ENCODE results near the gene NFE2L1.
A peak's percentile ranks its signal among the peaks of the same experiment; 100 is the strongest.
"Not testable (repeated sequence)": the region's sequence is repeated elsewhere in the genome, so short reads cannot be mapped to it uniquely, and the experiment has no call there.

Gene NFE2L1

GRCh38 chr17:48067808-48068207, 19.6 kb downstream of the NFE2L1 start:
- not testable (repeated sequence) for DNase-seq (ENCODE audit: low read depth in 2 of 2)

DNA sequence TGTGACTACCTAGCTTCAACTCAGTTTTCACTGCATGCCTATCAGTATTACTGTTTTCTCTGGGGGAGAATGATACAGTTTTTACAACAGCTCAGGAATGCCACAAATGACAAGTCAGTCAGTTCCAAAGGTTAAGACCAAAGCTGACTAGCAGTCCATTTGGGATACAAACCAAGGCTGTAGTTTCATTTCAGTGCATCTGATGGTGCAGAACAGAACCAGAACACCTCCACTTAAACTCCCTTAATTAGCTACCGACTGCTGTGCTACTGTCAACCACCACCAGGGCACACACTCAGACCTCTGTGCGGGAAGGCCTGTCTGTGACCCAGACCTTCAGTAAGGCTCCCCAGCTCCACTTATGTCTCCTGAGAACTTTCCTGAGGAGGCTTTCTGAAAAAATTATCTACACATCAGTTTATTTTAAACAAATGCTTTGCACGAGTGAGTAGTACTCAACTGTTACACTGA, 20.4 kb downstream of the NFE2L1 start:
- no peak for DNase-seq (ENCODE audit: low read depth in 2 of 2)

- no peak for DNase-seq (ENCODE audit: low read depth in 2 of 2)
Measured at GRCh38 chr17:48070195-48070594, 22.0 kb downstream of the NFE2L1 start.

GRCh38 chr17:48071654-48072053, 23.5 kb downstream of the NFE2L1 start:
- DNase-seq (ENCODE audit: low read depth in 2 of 2): no peak

DNA sequence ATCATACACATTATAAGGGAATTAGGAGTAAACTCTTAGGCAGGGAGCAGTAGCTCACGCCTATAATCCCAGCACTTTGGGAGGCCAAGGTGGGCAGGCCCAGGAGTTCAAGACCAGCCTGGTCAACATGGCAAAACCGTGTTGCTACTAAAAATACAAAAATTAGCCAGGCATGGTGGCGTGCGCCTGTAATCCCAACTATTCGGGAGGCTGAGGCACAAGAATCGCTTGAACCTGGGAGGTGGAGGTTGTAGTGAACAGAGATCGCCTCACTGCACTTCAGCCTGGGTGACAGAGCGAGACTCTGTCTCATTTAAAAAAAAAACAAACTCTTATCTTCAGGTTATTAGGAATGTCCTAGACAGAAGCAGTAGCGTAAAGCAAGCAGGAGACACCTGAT, 24.7 kb downstream of the NFE2L1 start:
- not testable (repeated sequence) for DNase-seq (ENCODE audit: low read depth in 2 of 2)

DNA sequence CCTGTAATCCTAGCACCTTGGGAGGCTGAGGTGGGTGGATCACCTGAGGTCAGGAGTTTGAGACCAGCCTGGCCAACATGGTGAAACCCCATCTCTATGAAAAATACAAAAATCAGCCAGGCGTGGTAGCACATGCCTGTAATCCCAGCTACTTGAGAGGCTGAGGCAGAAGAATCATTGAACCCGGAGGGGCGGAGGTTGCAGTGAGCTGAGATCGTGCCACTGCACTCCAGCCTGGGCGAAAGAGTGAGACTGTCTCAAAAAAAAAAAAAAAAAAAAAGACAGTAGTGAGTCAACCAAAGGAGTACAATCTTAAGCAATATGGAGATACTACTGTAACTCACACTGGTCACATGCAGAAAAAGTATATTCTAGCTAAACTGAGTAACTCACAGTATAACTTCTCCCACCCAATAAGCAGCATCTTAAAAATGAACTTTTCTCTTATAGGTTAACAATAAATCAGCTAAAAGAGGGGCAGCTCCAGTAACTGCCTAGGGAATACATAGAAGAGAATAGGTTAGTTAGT, 25.5 kb downstream of the NFE2L1 start:
- DNase-seq (ENCODE audit: low read depth in 2 of 2): not testable (repeated sequence)

GRCh38 chr17:48074322-48075081, 26.3 kb downstream of the NFE2L1 start:
- DNase-seq (ENCODE audit: low read depth in 2 of 2): peak; percentile 42 to 64

- DNase-seq (ENCODE audit: low read depth in 2 of 2): not testable (repeated sequence)
Measured at GRCh38 chr17:48077152-48077551, 29.0 kb downstream of the NFE2L1 start.

GRCh38 chr17:48081858-48082257, 33.7 kb downstream of the NFE2L1 start:
- DNase-seq (ENCODE audit: low read depth in 2 of 2): no peak

DNA sequence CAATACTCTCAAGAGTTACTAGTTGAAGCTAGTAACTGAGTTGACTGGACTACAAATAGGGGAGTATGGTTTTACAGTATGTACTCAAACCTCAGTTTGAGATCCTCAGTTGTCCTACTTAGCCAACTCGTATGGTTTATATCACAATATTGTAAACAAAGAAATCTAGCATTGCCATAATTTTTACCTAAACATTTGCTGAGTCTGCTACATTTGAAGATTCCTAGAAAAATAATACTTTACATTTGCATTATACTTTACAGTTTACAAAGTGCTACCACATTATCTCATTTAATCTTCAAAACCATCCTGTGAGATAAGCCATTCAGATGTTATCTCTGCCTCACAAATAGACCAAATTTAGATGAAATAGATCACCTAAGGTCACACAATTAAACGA, 36.8 kb downstream of the NFE2L1 start:
- DNase-seq (ENCODE audit: low read depth in 2 of 2): no peak

DNA sequence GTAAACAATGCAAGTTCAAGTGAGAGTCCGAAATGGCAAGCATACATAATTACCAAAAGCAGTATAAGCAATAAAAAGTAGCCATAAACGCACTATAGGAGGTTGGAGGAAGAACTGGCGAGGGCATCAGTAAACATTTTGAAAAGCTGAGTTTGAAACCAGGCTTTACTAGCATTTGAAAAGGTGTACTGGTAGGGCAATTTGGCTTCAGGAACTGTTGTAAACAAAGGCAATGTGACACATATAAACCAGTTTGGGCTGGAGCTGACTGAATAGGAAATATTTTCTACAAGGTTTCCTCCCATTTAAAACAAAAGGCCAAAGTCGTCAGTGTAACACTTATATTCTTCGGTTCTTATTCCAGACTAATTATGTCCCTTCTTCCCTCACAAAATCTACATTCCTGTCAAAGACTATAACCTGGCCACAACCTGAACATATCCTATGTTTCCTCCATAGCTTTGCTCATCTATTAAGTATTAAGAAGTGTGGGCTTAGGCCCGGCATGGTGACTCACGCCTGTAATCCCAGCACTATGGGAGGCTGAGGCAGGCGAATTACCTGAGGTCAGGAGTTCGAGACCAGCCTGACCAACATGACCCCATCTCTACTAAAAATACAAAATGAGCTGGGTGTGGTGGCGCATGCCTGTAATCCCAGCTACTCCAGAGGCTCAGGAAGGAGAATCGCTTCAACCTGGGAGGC, 45.3 kb downstream of the NFE2L1 start:
- DNase-seq (ENCODE audit: low read depth in 2 of 2): no peak

DNA sequence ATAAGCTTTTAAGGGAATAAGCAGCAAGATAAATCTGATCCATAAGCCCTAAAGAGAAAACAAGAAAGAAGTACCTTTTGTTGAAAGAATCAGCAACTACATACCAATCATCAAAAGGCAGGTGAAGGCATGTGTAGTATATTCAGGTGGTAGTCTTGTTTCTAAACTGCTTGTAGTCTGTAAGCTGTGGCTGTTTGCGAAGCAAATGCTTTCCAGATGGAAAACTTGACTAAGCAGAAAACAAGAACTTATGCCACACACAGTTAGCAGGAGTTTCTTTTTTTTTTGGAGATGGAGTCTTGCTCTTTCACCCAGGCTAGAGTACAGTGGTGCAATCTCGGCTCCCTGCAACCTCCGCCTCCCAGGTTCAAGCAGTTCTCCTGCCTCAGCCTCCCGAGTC, 47.5 kb downstream of the NFE2L1 start:
- DNase-seq (ENCODE audit: low read depth in 2 of 2): no peak

DNA sequence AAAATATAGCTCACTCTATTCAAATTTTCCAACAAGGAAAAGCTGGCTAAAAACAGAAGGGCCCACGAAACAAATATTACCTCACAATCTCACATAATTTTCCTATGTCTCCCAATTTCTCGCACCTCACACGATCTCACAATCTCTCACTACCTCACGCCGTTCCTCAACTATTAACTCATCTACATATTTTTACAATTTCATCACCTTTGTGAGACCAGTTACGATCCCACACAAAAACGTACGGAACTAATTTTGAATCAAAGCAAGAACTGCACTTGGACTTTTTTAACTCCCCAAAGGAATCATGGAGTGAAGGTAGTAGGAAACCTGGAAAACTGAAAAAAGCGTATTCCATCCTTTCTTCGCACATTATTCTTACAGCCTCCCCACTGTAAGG, 52.0 kb downstream of the NFE2L1 start:
- DNase-seq (ENCODE audit: low read depth in 2 of 2): no peak

DNA sequence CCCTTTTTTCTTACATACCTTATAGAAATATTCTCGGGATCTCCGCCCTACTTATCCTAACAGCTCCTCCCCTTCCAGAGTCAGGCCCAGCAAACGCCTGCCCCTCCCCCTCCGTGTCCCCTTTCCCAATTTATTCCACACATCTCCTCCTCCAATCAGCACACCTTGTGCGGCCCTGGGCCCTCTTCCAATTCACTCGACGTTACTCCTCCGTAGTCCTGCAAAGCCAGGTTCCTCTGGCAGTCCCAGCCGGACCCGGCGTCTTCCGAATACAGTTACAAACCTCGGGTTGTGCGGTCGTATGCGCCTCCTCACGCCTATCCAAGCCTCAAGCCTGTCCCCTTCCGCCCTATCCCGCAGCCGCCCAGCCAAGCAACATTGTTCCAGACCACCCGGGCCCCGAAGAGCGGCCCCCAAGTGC, 52.4 kb downstream of the NFE2L1 start:
- no peak for DNase-seq (ENCODE audit: low read depth in 2 of 2)

GRCh38 chr17:48101012-48101720, 53.0 kb downstream of the NFE2L1 start, which contains the start of gene CBX1:
Gene CBX1, minus strand, starts transcription at chr17:48101478. Its CDS starts 24,474 bp downstream, at chr17:48077004.
- peak; percentile 84 to 87 for DNase-seq (ENCODE audit: low read depth in 2 of 2)

DNA sequence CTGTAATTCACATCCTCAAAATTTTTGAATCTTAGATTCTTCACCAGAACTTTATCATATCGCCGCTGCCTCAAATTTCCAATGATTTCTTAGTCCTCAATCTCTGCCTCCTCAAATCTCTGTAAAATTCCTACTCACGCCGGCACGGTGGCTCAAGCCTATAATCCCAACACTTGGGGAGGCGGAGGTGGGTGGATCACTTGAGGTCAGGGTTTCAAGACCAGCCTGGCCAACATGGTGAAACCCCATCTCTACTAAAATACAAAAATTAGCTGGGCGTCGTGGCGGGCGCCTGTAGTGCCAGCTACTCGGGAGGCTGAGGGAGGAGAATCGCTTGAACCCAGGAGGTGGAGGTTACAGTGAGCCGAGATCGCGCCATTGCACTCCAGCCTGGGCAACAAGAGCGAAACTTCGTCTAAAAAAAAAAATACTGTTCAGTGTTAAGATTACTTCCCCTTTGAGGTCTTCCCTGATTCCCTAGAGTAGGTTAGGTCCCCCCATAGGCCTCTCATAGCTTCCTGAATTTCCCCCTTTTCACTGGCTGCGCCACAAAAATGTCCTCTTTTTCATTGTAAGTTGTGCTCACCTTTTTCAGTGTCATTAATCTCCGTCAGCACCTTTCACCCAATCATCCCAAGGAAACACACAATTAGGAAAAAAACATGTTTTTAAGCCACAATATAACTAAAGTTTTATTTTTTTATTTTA, 54.0 kb downstream of the NFE2L1 start:
- no peak for DNase-seq (ENCODE audit: low read depth in 2 of 2)

- no peak for DNase-seq (ENCODE audit: low read depth in 2 of 2)
Measured at GRCh38 chr17:48102798-48103715, 54.9 kb downstream of the NFE2L1 start.

DNA sequence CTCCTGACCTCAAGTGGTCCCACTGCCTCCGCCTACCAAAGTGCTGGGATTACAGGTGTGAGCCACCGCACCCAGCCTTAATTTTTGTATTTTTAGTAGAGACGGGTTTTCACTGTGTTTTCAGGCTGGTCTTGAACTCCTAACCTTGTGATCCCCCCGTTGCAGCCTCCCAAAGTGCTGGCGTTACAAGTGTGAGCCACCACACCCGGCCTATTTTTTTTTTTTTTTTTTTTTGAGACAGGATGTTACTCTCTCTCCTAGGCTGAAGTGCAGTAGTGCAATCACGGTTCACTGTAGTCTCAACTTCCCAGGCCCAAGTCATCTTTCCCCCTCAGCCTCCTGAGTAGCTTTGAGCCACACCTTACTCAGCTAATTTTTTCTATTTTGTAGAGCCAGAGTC, 56.3 kb downstream of the NFE2L1 start:
- DNase-seq (ENCODE audit: low read depth in 2 of 2): no peak

DNA sequence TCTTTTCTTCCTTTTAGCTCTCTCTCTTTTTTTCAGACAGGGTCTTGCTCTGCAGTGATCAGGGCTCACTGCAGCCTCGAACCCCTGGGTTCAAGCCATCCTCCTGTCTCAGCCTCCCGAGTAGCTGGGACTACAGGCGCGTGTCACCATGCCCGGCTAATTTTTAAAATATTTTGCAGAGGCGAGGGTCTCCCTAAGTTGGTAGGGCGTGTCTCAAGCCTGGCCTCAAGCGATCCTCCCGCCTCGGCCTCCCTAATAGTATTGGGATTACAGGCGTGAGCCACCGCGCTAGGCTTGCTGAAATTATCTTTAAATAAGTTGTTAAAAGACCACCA, 58.6 kb downstream of the NFE2L1 start:
- DNase-seq (ENCODE audit: low read depth in 2 of 2): no peak

Measured in stimulated activated CD4-positive, alpha-beta T cell treated with anti-CD3 and anti-CD28 coated beads, Interleukin-1b, Interleukin-23, amount 100 ng/mL, for 1 hour (primary cell).